Urothelium cell line (cell line): ENCODE data around the gene ASPA.

Experiments
- DNase-seq: peaks from one replicate; pipeline ENCODE4 v3.0.0; 2011; ENCODE audit warnings: low spot score, mixed read lengths
- FAIRE-seq: peaks from 2 replicates; lab custom pipeline; 2011; peaks lifted over from hg19 to GRCh38; lab: Jason Lieb, UNC

The ASPA gene

GRCh38 chr17:3532859-3533142 lies 57.0 kb downstream of the ASPA start:
- no peak for FAIRE-seq
- DNase-seq = no peak

- no peak for DNase-seq
- no peak for FAIRE-seq
Observed at GRCh38 chr17:3533752-3534151, 58.0 kb downstream of the ASPA start.

- no peak for FAIRE-seq
- DNase-seq = no peak
Observed at GRCh38 chr17:3534881-3535252, 59.1 kb downstream of the ASPA start.

- no peak for DNase-seq
- no peak for FAIRE-seq
Observed at GRCh38 chr17:3535253-3535995, 59.6 kb downstream of the ASPA start.

GRCh38 chr17:3536716-3537115 lies 60.9 kb downstream of the ASPA start:
- DNase-seq = no peak
- no peak for FAIRE-seq

GRCh38 chr17:3539881-3540540 lies 64.2 kb downstream of the ASPA start:
- FAIRE-seq = no peak
- DNase-seq = no peak

- FAIRE-seq (no peak), DNase-seq (no peak)
Observed at GRCh38 chr17:3542410-3543088, 66.8 kb downstream of the ASPA start.

GRCh38 chr17:3543453-3543852 lies 67.7 kb downstream of the ASPA start:
- FAIRE-seq (no peak), DNase-seq (no peak)

GRCh38 chr17:3544365-3544764 lies 68.6 kb downstream of the ASPA start:
- FAIRE-seq = no peak
- no peak for DNase-seq

- DNase-seq (no peak), FAIRE-seq (no peak)
Observed at GRCh38 chr17:3545151-3545550, 69.4 kb downstream of the ASPA start.

GRCh38 chr17:3546521-3546920 lies 70.7 kb downstream of the ASPA start:
- no peak for FAIRE-seq
- DNase-seq = no peak

- FAIRE-seq (no peak), DNase-seq (no peak)
Observed at GRCh38 chr17:3546997-3547396, 71.2 kb downstream of the ASPA start.

- FAIRE-seq = no peak
- DNase-seq = no peak
Observed at GRCh38 chr17:3547628-3548027, 71.8 kb downstream of the ASPA start.

GRCh38 chr17:3549610-3550162 lies 73.9 kb downstream of the ASPA start:
- FAIRE-seq (peak; percentile 52), DNase-seq (no peak)

- DNase-seq (no peak), FAIRE-seq (no peak)
Observed at GRCh38 chr17:3551189-3551588, 75.4 kb downstream of the ASPA start.

GRCh38 chr17:3552916-3553315 lies 77.1 kb downstream of the ASPA start:
- no peak for DNase-seq
- no peak for FAIRE-seq
